ENCODE results near the gene TLN1. TPM values are rescaled to one million over a fixed set of nuclear protein-coding genes. Genes with fewer than 3 reads are reported as not detected.

Gene TLN1
- total and polyA plus RNA-seq, 2 of the 4 experiments (the other 2 are of a cell fraction) = 228 to 346 TPM

- Histone ChIP-seq H3K9me1 (ENCODE audit: insufficient read depth, low read length) (peaks cover 6% of the 10 kb centered on the region), H2BK15ac (ENCODE audit: low read depth, low read length) (peak within 1 kb of the TSS; percentile 31; the same call in 2 of the 3 replicates), H3K4me2 (ENCODE audit: low read depth, low read length) (peak within 1 kb of the TSS; percentile 70), H2AK5ac (ENCODE audit: low read depth, low read length) (peak within 1 kb of the TSS; percentile 57), H4K20me1 (ENCODE audit: insufficient read depth, low read length) (peaks cover 3% of the 10 kb centered on the region; the same call in 1 of the 2 replicates), H2BK20ac (ENCODE audit: low read depth, low read length) (peak within 1 kb of the TSS; percentile 87), H3K27ac (ENCODE audit: insufficient read depth, low read length) (peak within 1 kb of the TSS; percentile 88), H4K91ac (ENCODE audit: insufficient read depth, low read depth, low read length) (peak within 1 kb of the TSS; percentile 89), H3K79me1 (ENCODE audit: low read depth in 1 of 2, low read length in 2 of 2) (peaks cover 15 to 37% of the 10 kb centered on the region in 2 experiments; a peak in 3 of 4 replicates), H3K14ac (replicated peaks; ENCODE audit: low read depth, low read length) (peak within 1 kb of the TSS; percentile 94), H3K18ac (ENCODE audit: low read depth, low read length) (peak within 1 kb of the TSS; percentile 84), H3K4me1 (ENCODE audit: control insufficient read depth, insufficient read depth, low read length) (peaks cover 10% of the 10 kb centered on the region), H3K36me3 (ENCODE audit: control insufficient read depth, insufficient read depth, low read length) (peaks cover 11% of the 10 kb centered on the region), H3K9me3 (ENCODE audit: control insufficient read depth, insufficient read depth, low read length) (no peaks in the 10 kb centered on the region), H3K23ac (ENCODE audit: low read depth, low read length) (peak within 1 kb of the TSS; percentile 78), H2AK9ac (replicated peaks; ENCODE audit: low read depth, low read length, poor library complexity) (peak within 1 kb of the TSS; percentile 92), H2BK120ac (ENCODE audit: low read depth, low read length) (peak within 1 kb of the TSS; percentile 90), H3K9ac (ENCODE audit: low read depth, low read length) (peak within 1 kb of the TSS; percentile 85), H2AFZ (replicated peaks; ENCODE audit: low read length, poor library complexity) (peak within 1 kb of the TSS; percentile 93), H3K4me3 (ENCODE audit: insufficient read depth, low read depth, low read length) (peak within 1 kb of the TSS; percentile 78), H3K4ac (ENCODE audit: low read depth, low read length) (peak within 1 kb of the TSS; percentile 92), H4K8ac (ENCODE audit: low read depth in 2 of 2, low read length in 2 of 2) (peak within 1 kb of the TSS; percentile 14 to 93), H2BK5ac (ENCODE audit: low read depth, low read length, poor library complexity, severe bottlenecking) (peak within 1 kb of the TSS; percentile 93), H3K56ac (ENCODE audit: extremely low read depth, insufficient read depth, low read length) (peak within 1 kb of the TSS; percentile 82), H4K5ac (ENCODE audit: low read depth, low read length) (peak within 1 kb of the TSS; percentile 87), H3K27me3 (ENCODE audit: control insufficient read depth, insufficient read depth, low read length) (no peaks in the 10 kb centered on the region)
- CTCF ChIA-PET = interaction anchor here (0.9 to 3.1 kb wide), 7 partner anchors 9 to 75 kb away, joined by 3 to 19 read pairs (median 3); partner anchors contain the start of genes CA9, CREB3 and TLN1
- peak; percentile 86 for ATAC-seq (ENCODE audit: low read depth)
- peak; percentile 100 for DNase-seq
- in situ Hi-C loops (cut with MboI; ENCODE audit: low sequenced_read_pairs) = loop anchor here (10.0 kb wide), 1 partner anchor 153 kb away; no protein-coding TSS in a partner anchor
- no TSS peak for BruUV-seq (replicated peaks)
- dilution Hi-C loops (cut with HindIII; ENCODE audit: low sequenced_read_pairs, unreplicated experiment) = no loop called here
- POLR2A ChIA-PET (ENCODE audit: unreplicated experiment) = interaction anchor here (0.5 to 1.3 kb wide), 4 partner anchors 25 to 70 kb away, joined by 3 to 7 read pairs (median 6); no protein-coding TSS in a partner anchor
- intact Hi-C loops (cut with micrococcal nuclease) = loop anchor here (1.0 to 10.0 kb wide), 5 partner anchors 35 to 173 kb away; partner anchors contain the start of genes HINT2 and SPAG8
- WGBS, 2 experiments (ENCODE audit: extremely low coverage in 2 of 2, insufficient read length in 1 of 2) = 1% methylated on average over 21 of the region's 42 CpGs; no CpG with 5 or more reads in 1 of the 2 experiments
- TF ChIP-seq MAFK (IDR thresholded peaks at IDR 0.05; ENCODE audit: low read depth, low read length) = no peak
- TF ChIP-seq RAD21 (IDR thresholded peaks at IDR 0.05; ENCODE audit: low read length) = peak; percentile 28; the same call in 1 of the 2 replicates
- no peak for TF ChIP-seq RCOR1 (IDR thresholded peaks at IDR 0.05; ENCODE audit: insufficient replicate concordance, low read length)
- TF ChIP-seq RFX5 (IDR thresholded peaks at IDR 0.05; ENCODE audit: low read depth, low read length) = no peak
- no peak; the same call in 1 of the 2 replicates for TF ChIP-seq SMC3 (IDR thresholded peaks at IDR 0.05; ENCODE audit: low read depth, low read length)
- peak; percentile 67 for TF ChIP-seq USF2 (IDR thresholded peaks at IDR 0.05; ENCODE audit: low read depth, low read length)
- TF ChIP-seq NFE2L2 (IDR thresholded peaks at IDR 0.05; ENCODE audit: low read depth, low read length) = peak; percentile 21; the same call in 1 of the 2 replicates
- no peak for TF ChIP-seq ELK1 (IDR thresholded peaks at IDR 0.05; ENCODE audit: borderline replicate concordance, low read depth, low read length)
- TF ChIP-seq MXI1 (IDR thresholded peaks at IDR 0.05; ENCODE audit: borderline replicate concordance, low read depth, low read length) = peak; percentile 95
- TF ChIP-seq CEBPB (IDR thresholded peaks at IDR 0.05; ENCODE audit: low read depth, low read length) = 0 out of 2 replicates have a peak, but pooled peaks have one; percentile 10
- TF ChIP-seq POLR2A (IDR thresholded peaks at IDR 0.05; ENCODE audit: low read depth, low read length) = no peak; the same call in 1 of the 2 replicates
- TF ChIP-seq BHLHE40 (IDR thresholded peaks at IDR 0.05; ENCODE audit: low read depth, low read length) = peak; percentile 90
- peak; percentile 38; the same call in 1 of the 2 replicates for TF ChIP-seq MAZ (IDR thresholded peaks at IDR 0.05; ENCODE audit: borderline replicate concordance, low read depth, low read length)
Observed at GRCh38 chr9:35657546-35658136, 74.4 kb downstream of the TLN1 start, which contains the start of gene RMRP. Gene RMRP (minus strand): TSS chr9:35658019.
